Thyroid gland (tissue), 4 donors: ENCODE data around the gene NXPH2. TPM values are rescaled to one million over a fixed set of nuclear protein-coding genes. Genes with fewer than 3 reads are reported as not detected.

Experiments used
- DNase-seq, 2 donors: peaks; one replicate each; pipeline ENCODE4 v3.0.0-alpha.2; 2019
- H3K27ac ChIP-seq, 3 donors: fragments of 200-600 bp; sonication (generic); 1 replicate in 2 of 3; 2 replicates in 1 of 3; pipeline ENCODE4 v1.5.1; 2016 to 2019; ENCODE audit warnings: mild to moderate bottlenecking in 1 of 3, moderate library complexity in 1 of 3
- H3K27me3 ChIP-seq: fragments of 200-600 bp; sonication (generic); one replicate; pipeline ENCODE4 v1.5.1; 2019
- H3K36me3 ChIP-seq, 2 donors: fragments of 200-600 bp; sonication (generic); one replicate each; pipeline ENCODE4 v1.5.1; 2016 to 2019
- H3K4me1 ChIP-seq, 2 donors: fragments of 200-600 bp; sonication (generic); one replicate each; pipeline ENCODE4 v1.5.1; 2017 to 2019
- H3K4me3 ChIP-seq, 3 donors: fragments of 200-600 bp; sonication (generic); replicated peaks in 1 of 3; 1 replicate in 2 of 3; 2 replicates in 1 of 3; pipeline ENCODE4 v1.5.1; 2016; ENCODE audit warnings: mild to moderate bottlenecking in 1 of 3
- H3K9me3 ChIP-seq: fragments of 200-600 bp; sonication (generic); one replicate; pipeline ENCODE4 v1.5.1; 2017
- POLR2A ChIP-seq, 2 donors: fragments of 450-650 bp; IDR thresholded peaks; one replicate each; pipeline ENCODE4 v1.6.1; 2017; ENCODE audit warnings: antibody characterized with exemption in 2 of 2, mild to moderate bottlenecking in 2 of 2, moderate library complexity in 1 of 2
- WGBS, 2 donors: methylation state at CpG; one replicate each; pipeline ENCODE4 v1.1.5; 2017; 5-methylcytosine and 5-hydroxymethylcytosine counted together
- intact Hi-C: fragments of 100-400 bp; cut with DNase I; formaldehyde crosslinking; loops from one replicate; pipeline ENCODE4 v1.15.1; 2023
- total RNA-seq, 4 donors: library from RNA; depleted of rRNA; stranded (reverse); fragments of >200 nt; gene quantifications; one replicate each; pipeline ENCODE4 v1.2.3, GENCODE V29; 2016
- TF ChIP-seq, protein P1 (sequence below), 6 experiments: fragments of 200-600 bp in 3 of 6; fragments of 450-650 bp in 3 of 6; sonication (generic) in 3 of 6; IDR thresholded peaks; one replicate each; pipeline ENCODE4 v1.5.1; 2016 to 2019; ENCODE audit warnings: antibody characterized with exemption in 6 of 6, mild to moderate bottlenecking in 2 of 6, inconsistent platforms in 1 of 6, moderate library complexity in 1 of 6

The NXPH2 gene
- not detected for total RNA-seq

DNA sequence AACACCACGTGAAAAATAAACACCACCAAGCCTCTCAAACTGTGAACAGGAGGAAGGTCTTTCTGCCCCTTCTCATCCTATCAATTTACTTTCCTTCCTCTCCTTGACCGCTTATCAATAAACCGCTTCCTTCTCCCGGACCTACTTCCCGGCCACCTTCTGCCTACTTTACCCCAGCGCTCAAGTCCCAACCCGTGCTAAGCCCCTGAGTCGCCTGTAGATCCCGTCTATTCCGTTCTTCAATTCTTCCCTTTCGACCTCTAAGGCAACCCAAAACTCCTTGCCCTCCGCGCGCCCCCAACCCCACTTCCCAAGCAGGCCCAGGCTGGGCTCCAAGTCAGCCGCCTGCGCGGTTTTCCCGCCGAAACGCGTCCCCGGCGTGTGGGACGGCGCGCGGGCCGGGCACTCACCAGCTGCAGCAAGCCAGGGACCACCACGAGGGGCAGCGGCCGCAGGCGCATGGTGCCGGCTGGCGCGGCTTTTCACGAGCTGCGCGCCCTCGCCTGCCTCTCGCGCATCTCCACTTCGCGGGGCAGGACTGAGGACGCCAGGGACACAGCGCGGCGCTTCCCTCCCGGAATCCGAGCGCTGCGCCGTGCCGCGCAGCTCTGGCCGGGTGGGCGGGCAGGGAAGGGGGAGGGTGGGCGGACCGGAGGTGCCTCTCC, at the start of gene NXPH2:
Gene NXPH2 (minus strand): TSS at position 610 of the 665 bp plus-strand sequence. CDS start 149 bp downstream, at position 461.
- no peak within 1 kb of the TSS for H3K4me3 ChIP-seq
- TF ChIP-seq, protein P1, sequence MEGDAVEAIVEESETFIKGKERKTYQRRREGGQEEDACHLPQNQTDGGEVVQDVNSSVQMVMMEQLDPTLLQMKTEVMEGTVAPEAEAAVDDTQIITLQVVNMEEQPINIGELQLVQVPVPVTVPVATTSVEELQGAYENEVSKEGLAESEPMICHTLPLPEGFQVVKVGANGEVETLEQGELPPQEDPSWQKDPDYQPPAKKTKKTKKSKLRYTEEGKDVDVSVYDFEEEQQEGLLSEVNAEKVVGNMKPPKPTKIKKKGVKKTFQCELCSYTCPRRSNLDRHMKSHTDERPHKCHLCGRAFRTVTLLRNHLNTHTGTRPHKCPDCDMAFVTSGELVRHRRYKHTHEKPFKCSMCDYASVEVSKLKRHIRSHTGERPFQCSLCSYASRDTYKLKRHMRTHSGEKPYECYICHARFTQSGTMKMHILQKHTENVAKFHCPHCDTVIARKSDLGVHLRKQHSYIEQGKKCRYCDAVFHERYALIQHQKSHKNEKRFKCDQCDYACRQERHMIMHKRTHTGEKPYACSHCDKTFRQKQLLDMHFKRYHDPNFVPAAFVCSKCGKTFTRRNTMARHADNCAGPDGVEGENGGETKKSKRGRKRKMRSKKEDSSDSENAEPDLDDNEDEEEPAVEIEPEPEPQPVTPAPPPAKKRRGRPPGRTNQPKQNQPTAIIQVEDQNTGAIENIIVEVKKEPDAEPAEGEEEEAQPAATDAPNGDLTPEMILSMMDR (IDR thresholded peaks at IDR 0.05): no peak
- TF ChIP-seq POLR2A (IDR thresholded peaks at IDR 0.05): no peak
- H3K9me3 ChIP-seq: no peaks in the 10 kb centered on the region
- intact Hi-C loops: loop anchor here (10.0 kb wide), 1 partner anchor 865 kb away; no protein-coding TSS in a partner anchor
- peaks cover 0 to 5% of the 10 kb centered on the region in 2 donors for H3K4me1 ChIP-seq
- DNase-seq: no peak
- no peaks in the 10 kb centered on the region for H3K36me3 ChIP-seq
- H3K27ac ChIP-seq: no peak within 1 kb of the TSS
- WGBS, 2 donors: 1% methylated on average over 19 to 36 of the region's 58 CpGs
- peaks cover 7% of the 10 kb centered on the region for H3K27me3 ChIP-seq

DNA sequence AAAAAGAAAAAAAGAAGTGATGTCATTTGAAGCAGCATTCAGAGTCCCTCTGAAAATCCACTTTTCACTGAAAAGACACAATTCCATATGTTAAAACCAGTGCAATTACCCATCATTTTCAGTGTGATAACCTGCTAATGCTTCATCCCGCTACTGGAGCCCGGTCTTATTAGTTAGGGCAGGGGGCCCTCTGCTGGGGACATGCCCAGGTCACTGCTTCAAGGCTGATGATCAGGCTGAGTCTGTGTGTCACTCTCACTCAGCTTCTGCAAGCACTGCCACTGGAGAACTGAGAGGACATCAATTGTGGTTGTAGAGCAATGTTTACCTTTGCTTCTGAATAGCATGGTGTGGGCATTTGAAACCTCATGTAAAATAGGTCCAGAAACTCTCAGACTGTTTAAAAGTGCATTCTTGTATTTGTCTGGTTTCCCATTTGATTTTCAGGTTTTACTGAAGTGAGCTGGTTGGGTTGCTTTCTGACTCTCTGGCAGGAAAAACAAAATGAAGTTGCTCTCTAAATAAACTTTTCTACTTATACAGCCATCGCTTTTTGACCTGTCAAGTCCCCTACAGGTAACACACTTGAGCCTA, 49.2 kb upstream of the NXPH2 start:
- peak; percentile 48 to 53 for DNase-seq
- Histone ChIP-seq H3K9me3 (no peaks in the 10 kb centered on the region), H3K4me1 (peaks cover 4% of the 10 kb centered on the region in 2 donors), H3K27me3 (no peaks in the 10 kb centered on the region), H3K36me3 (no peaks in the 10 kb centered on the region), H3K4me3 (no peak overlapping the region), H3K27ac (no peak overlapping the region)
- intact Hi-C loops: loop anchor here (5.0 kb wide), 1 partner anchor 917 kb away; no protein-coding TSS in a partner anchor
- TF ChIP-seq, protein P1 (IDR thresholded peaks at IDR 0.05): peak in 3 of 6 experiments; percentile 31 to 33 (median 32)
- TF ChIP-seq POLR2A (IDR thresholded peaks at IDR 0.05): no peak
- WGBS, 2 donors: 21 to 35% methylated on average over 3 of the region's 3 CpGs

DNA sequence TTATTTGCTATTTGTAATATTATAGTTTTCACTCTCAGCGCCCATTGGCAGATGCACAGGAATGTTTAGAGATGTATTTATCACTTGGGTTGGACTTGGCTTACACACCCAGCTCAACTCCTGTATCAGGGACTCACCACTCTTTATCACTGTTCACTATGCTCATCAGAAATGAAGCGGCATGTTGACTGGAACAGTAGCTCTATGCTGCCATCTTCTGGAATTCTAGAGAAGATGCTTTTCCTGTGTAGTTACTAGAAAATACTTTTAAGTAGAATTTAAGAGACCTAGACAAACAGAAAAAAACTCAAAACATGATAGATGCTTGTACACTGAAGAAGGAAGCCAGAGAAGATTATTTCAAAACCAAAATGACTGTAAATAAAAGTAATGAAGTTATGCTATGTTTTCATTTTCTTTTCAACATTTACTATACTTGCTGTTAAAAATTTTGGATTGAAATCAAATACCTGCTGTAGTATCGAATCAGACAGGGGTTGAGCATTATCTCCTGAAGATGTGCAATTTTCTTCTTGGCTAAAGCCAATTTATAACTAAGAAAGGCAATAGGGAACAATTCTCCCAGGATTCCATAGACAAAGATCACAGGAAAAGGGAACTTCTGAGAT, 47.4 kb upstream of the NXPH2 start:
- H3K9me3 ChIP-seq: no peaks in the 10 kb centered on the region
- DNase-seq: no peak
- no peak overlapping the region for H3K27ac ChIP-seq
- TF ChIP-seq, protein P1 (IDR thresholded peaks at IDR 0.05): peak; percentile 34 to 73 (median 62)
- no peak for TF ChIP-seq POLR2A (IDR thresholded peaks at IDR 0.05)
- peaks cover 4% of the 10 kb centered on the region in 2 donors for H3K4me1 ChIP-seq
- WGBS, 2 donors: 23 to 24% methylated on average over 3 of the region's 3 CpGs
- no peak overlapping the region for H3K4me3 ChIP-seq
- no peaks in the 10 kb centered on the region for H3K36me3 ChIP-seq
- intact Hi-C loops: loop anchor here (5.0 kb wide), 1 partner anchor 915 kb away; no protein-coding TSS in a partner anchor
- no peaks in the 10 kb centered on the region for H3K27me3 ChIP-seq

DNA sequence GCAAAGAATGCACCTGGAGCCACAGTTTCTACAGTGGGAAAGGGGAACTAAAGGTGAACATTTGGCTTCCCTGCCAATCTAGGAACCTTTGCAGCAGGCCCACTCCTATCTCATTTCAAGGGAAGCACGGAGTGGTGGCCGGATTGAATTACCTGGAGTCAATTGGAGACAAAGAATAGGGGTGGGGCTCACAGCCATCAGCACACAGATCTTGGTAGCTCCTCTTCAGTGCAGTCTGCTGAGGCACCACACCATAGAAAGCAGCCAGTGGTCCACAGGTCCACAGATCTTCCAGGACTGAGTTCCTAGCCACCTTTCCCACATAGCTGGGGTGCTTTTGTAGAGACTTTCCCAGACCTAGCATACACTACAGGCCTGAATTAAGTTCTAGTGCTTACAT, 43.5 kb upstream of the NXPH2 start:
- WGBS, 2 donors: 25 to 63% methylated on average over 2 of the region's 2 CpGs
- DNase-seq: no peak

More for the DNA sequence above, 43.5 kb upstream of the NXPH2 start:
- Histone ChIP-seq H3K4me3 (no peak overlapping the region), H3K4me1 (no peaks in the 10 kb centered on the region), H3K36me3 (no peaks in the 10 kb centered on the region), H3K27ac (no peak overlapping the region), H3K9me3 (no peaks in the 10 kb centered on the region), H3K27me3 (no peaks in the 10 kb centered on the region)
- TF ChIP-seq, protein P1 (IDR thresholded peaks at IDR 0.05): no peak
- TF ChIP-seq POLR2A (IDR thresholded peaks at IDR 0.05): no peak
- intact Hi-C loops: no loop called here
